A673 (cell line): ENCODE data around the gene RHOV.

ENCODE experiments used
- CTCF ChIP-seq: fragments of 300-800, 200-600 bp; sonication (generic); conservative IDR thresholded peaks from 2 replicates; pipeline ENCODE4 v1.5.1; 2017; ENCODE audit warnings: low read depth, mild to moderate bottlenecking, antibody characterized with exemption, low read length, moderate library complexity, mixed read lengths
- EZH2 ChIP-seq: fragments of 200-600 bp; sonication (generic); IDR thresholded peaks from 2 replicates; pipeline ENCODE4 v1.6.1; 2017; ENCODE audit warnings: borderline replicate concordance, low read depth, mild to moderate bottlenecking, mixed read lengths, antibody characterized with exemption, low read length; ENCODE audit not compliant: poor library complexity, severe bottlenecking

- TF ChIP-seq CTCF (no peak), EZH2 (no peak)
Observed at GRCh38 chr15:40917585-40917984, 43.6 kb upstream of the RHOV start.
